HEK293 (cell line): Measurements from ENCODE around the gene MMS19.

Source experiments
- BCL11B ChIP-seq: fragments of 450-650 bp; formaldehyde crosslinking; IDR thresholded peaks from 2 replicates; pipeline ENCODE4 v1.5.1; 2016; ENCODE audit warnings: low read depth, missing biosample characterization, missing genetic modification characterization
- GLI4 ChIP-seq: fragments of 450-650 bp; formaldehyde crosslinking; IDR thresholded peaks from 2 replicates; pipeline ENCODE4 v1.5.1; 2016; ENCODE audit warnings: missing biosample characterization, missing genetic modification characterization
- MEIS1 ChIP-seq: sonication (generic); formaldehyde crosslinking; IDR thresholded peaks from 2 replicates; pipeline ENCODE4 v1.8.1; 2022; ENCODE audit warnings: missing genetic modification reagents, mild to moderate bottlenecking, borderline replicate concordance
- ZNF174 ChIP-seq: fragments of 450-650 bp; formaldehyde crosslinking; IDR thresholded peaks from 2 replicates; pipeline ENCODE4 v1.5.0; 2017; ENCODE audit warnings: missing biosample characterization, mild to moderate bottlenecking, missing genetic modification characterization
- ZNF175 ChIP-seq: fragments of 450-650 bp; formaldehyde crosslinking; IDR thresholded peaks from 2 replicates; pipeline ENCODE4 v1.5.1; 2016; ENCODE audit warnings: missing biosample characterization, missing genetic modification characterization
- ZNF2 ChIP-seq: fragments of 450-650 bp; formaldehyde crosslinking; IDR thresholded peaks from 2 replicates; pipeline ENCODE4 v1.5.1; 2016; ENCODE audit warnings: missing biosample characterization, missing genetic modification characterization
- ZNF529 ChIP-seq: fragments of 450-650 bp; formaldehyde crosslinking; IDR thresholded peaks from 2 replicates; pipeline ENCODE4 v1.5.1; 2017; ENCODE audit warnings: missing genetic modification characterization, missing biosample characterization; ENCODE audit not compliant: insufficient replicate concordance
- ZNF558 ChIP-seq: fragments of 450-650 bp; formaldehyde crosslinking; IDR thresholded peaks from 2 replicates; pipeline ENCODE4 v1.5.1; 2016; ENCODE audit warnings: missing biosample characterization, missing genetic modification characterization
- ZNF624 ChIP-seq: fragments of 450-650 bp; formaldehyde crosslinking; IDR thresholded peaks from 2 replicates; pipeline ENCODE4 v1.5.1; 2017; ENCODE audit warnings: missing biosample characterization, missing genetic modification characterization
- ZNF629 ChIP-seq: fragments of 450-650 bp; formaldehyde crosslinking; IDR thresholded peaks from 2 replicates; pipeline ENCODE4 v1.5.1; 2017; ENCODE audit warnings: missing biosample characterization, missing genetic modification characterization
- ZSCAN30 ChIP-seq: fragments of 450-650 bp; IDR thresholded peaks from 2 replicates; pipeline ENCODE4 v1.5.1; 2018; ENCODE audit warnings: missing biosample characterization, mild to moderate bottlenecking, missing genetic modification characterization, moderate library complexity
- TF ChIP-seq, protein P1 (sequence below): fragments of 450-650 bp; formaldehyde crosslinking; IDR thresholded peaks from 2 replicates; pipeline ENCODE4 v1.5.1; 2016; ENCODE audit warnings: missing biosample characterization, missing genetic modification characterization

DNA sequence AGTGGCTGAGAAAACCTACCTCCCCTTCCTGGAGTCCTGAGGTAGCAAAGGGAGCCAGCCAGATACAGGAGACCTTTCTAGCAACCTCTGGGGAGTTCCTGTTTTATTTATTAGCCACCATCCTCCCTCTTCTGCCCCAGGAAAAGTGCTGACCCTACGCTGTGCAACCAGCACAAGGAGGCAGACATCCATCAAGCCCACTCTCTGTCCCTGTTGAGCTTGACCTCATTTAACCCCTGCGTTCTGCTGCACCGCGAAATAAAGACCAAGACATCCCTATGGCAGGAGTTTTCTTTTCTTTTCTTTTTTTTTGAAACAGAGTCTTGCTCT, 49.0 kb upstream of the MMS19 start:
- TF ChIP-seq ZNF624 (tag by site-specific recombination) (no peak), ZNF174 (tag by site-specific recombination) (no peak), ZNF529 (tag by site-specific recombination) (no peak), ZNF558 (no peak), ZNF175 (tag by site-specific recombination) (no peak), GLI4 (tag by site-specific recombination) (no peak), ZNF629 (no peak), BCL11B (tag by site-specific recombination) (no peak), MEIS1 (CRISPR knock-in tag) (no peak), ZSCAN30 (tag by site-specific recombination) (no peak), ZNF2 (tag by site-specific recombination) (no peak)
- TF ChIP-seq, protein P1, sequence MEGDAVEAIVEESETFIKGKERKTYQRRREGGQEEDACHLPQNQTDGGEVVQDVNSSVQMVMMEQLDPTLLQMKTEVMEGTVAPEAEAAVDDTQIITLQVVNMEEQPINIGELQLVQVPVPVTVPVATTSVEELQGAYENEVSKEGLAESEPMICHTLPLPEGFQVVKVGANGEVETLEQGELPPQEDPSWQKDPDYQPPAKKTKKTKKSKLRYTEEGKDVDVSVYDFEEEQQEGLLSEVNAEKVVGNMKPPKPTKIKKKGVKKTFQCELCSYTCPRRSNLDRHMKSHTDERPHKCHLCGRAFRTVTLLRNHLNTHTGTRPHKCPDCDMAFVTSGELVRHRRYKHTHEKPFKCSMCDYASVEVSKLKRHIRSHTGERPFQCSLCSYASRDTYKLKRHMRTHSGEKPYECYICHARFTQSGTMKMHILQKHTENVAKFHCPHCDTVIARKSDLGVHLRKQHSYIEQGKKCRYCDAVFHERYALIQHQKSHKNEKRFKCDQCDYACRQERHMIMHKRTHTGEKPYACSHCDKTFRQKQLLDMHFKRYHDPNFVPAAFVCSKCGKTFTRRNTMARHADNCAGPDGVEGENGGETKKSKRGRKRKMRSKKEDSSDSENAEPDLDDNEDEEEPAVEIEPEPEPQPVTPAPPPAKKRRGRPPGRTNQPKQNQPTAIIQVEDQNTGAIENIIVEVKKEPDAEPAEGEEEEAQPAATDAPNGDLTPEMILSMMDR, result no peak
